Adrenal gland (tissue), 5 donors: ENCODE results near the gene ZDHHC20.

Experiments used
- CTCF ChIP-seq, 6 experiments: fragments of 450-650 bp in 4 of 6; fragments of 200-600 bp in 2 of 6; sonication (generic) in 1 of 6; IDR thresholded peaks; 1 replicate in 5 of 6; 2 replicates in 1 of 6; pipeline versions ENCODE4 v1.5.1 to v1.8.0; 2016 to 2021; ENCODE audit warnings: antibody characterized with exemption in 6 of 6, mild to moderate bottlenecking in 2 of 6, moderate library complexity in 1 of 6
- POLR2A ChIP-seq, 2 donors: fragments of 450-650 bp; IDR thresholded peaks; one replicate each; pipeline ENCODE4 v1.6.1; 2017; ENCODE audit warnings: antibody characterized with exemption in 2 of 2, mild to moderate bottlenecking in 2 of 2, moderate library complexity in 1 of 2
- donor health status: DM: no; HTN: no; CAD: no.

- no peak for TF ChIP-seq CTCF (IDR thresholded peaks at IDR 0.05)
- no peak for TF ChIP-seq POLR2A (IDR thresholded peaks at IDR 0.05)
Observed at GRCh38 chr13:21385710-21386109, 73.4 kb downstream of the ZDHHC20 start.
